ENCODE data around the gene LPIN3. TPM values are rescaled to one million over a fixed set of nuclear protein-coding genes. Genes with fewer than 3 reads are reported as not detected.

The LPIN3 gene
- total RNA-seq, 2 experiments from 2014 or later, result 1.9 to 2.4 TPM

DNA sequence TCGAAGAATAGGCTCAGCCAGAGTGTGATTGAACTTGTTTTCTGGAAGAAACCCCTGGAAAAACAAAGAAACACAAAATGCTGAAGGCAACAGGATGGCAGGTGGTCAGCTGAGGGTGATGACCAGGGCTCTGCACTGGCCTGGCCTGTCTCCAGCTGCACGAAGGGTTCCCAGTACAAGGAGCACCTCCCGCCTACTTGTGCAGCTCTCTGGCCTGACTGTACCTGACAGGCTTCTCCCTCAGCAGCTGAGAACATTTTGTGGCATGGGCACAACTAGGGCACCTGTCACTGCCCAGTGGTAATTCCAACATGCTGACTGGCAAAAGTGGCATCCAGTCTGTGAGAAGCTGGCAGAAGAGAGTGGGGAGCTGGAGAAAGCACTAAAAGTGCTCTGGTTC, 64.8 kb downstream of the LPIN3 start:
- H3K27me3 Mint-ChIP-seq, result no peaks in the 10 kb centered on the region
- POLR2A ChIA-PET, result no interaction called here
- ATAC-seq (ENCODE audit: poor library complexity) (no peak), DNase-seq (no peak)
- TF ChIP-seq, protein P1, sequence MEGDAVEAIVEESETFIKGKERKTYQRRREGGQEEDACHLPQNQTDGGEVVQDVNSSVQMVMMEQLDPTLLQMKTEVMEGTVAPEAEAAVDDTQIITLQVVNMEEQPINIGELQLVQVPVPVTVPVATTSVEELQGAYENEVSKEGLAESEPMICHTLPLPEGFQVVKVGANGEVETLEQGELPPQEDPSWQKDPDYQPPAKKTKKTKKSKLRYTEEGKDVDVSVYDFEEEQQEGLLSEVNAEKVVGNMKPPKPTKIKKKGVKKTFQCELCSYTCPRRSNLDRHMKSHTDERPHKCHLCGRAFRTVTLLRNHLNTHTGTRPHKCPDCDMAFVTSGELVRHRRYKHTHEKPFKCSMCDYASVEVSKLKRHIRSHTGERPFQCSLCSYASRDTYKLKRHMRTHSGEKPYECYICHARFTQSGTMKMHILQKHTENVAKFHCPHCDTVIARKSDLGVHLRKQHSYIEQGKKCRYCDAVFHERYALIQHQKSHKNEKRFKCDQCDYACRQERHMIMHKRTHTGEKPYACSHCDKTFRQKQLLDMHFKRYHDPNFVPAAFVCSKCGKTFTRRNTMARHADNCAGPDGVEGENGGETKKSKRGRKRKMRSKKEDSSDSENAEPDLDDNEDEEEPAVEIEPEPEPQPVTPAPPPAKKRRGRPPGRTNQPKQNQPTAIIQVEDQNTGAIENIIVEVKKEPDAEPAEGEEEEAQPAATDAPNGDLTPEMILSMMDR (IDR thresholded peaks at IDR 0.05), result no peak
- CTCF ChIA-PET, result no interaction called here
- H3K4me3 Mint-ChIP-seq, result no peak overlapping the region
- H3K4me1 Mint-ChIP-seq (ENCODE audit: low read depth), result peaks cover 42% of the 10 kb centered on the region
- H3K4me3 ChIP-seq (ENCODE audit: low read length), result no peak overlapping the region
- H3K36me3 Mint-ChIP-seq (ENCODE audit: low read depth), result peaks cover 81% of the 10 kb centered on the region
- no peaks in the 10 kb centered on the region for H3K9me3 Mint-ChIP-seq
- intact Hi-C loops (cut with DNase I, micrococcal nuclease), result no loop called here
- peaks cover 14% of the 10 kb centered on the region for H3K4me1 ChIP-seq (ENCODE audit: insufficient read depth, low read length)
- H3K9me3 ChIP-seq (ENCODE audit: control insufficient read depth in 1 of 2, insufficient read depth in 1 of 2, low read length in 2 of 2), result no peaks in the 10 kb centered on the region
- no peak overlapping the region for H3K27ac ChIP-seq (ENCODE audit: low read depth in 1 of 2, low read length in 2 of 2)
- peaks cover 55% of the 10 kb centered on the region for H3K36me3 ChIP-seq (ENCODE audit: insufficient read depth, low read length)
- no peaks in the 10 kb centered on the region for H3K27me3 ChIP-seq (ENCODE audit: control insufficient read depth in 1 of 2, insufficient read depth in 2 of 2, low read length in 2 of 2)
- H3K27ac Mint-ChIP-seq, result no peak overlapping the region

DNA sequence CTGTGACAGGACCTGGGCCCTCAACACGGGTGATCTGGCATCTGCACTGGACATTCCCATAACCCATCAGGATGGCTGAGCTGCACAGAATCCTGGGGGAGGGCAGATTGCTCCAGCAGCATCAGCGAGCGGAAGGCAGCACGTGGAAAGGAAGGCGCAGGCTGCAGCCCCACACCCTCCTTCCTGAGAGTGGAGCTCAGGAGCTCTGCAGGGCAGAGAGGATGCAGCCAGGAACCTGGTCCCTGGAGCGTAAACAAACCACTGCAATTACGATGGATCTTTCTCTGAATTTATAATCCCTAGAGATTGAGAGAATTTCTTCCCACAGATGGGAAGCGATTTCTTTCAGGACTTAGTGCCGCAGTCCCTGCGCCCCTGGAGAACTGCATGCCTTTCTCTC, 65.7 kb downstream of the LPIN3 start:
- no peak overlapping the region for H3K27ac Mint-ChIP-seq
- no peaks in the 10 kb centered on the region for H3K27me3 Mint-ChIP-seq
- peaks cover 64% of the 10 kb centered on the region for H3K36me3 ChIP-seq (ENCODE audit: insufficient read depth, low read length)
- ChIA-PET CTCF (no interaction called here), POLR2A (no interaction called here)
- DNase-seq, result no peak
- H3K4me3 Mint-ChIP-seq, result no peak overlapping the region
- no peak overlapping the region for H3K27ac ChIP-seq (ENCODE audit: low read depth in 1 of 2, low read length in 2 of 2)
- no peak overlapping the region for H3K4me3 ChIP-seq (ENCODE audit: low read length)
- no peak for ATAC-seq (ENCODE audit: poor library complexity)
- intact Hi-C loops (cut with DNase I, micrococcal nuclease), result no loop called here
- peaks cover 51% of the 10 kb centered on the region for H3K4me1 Mint-ChIP-seq (ENCODE audit: low read depth)
- H3K9me3 ChIP-seq (ENCODE audit: control insufficient read depth in 1 of 2, insufficient read depth in 1 of 2, low read length in 2 of 2), result no peaks in the 10 kb centered on the region
- peaks cover 14% of the 10 kb centered on the region for H3K4me1 ChIP-seq (ENCODE audit: insufficient read depth, low read length)
- peaks cover 90% of the 10 kb centered on the region for H3K36me3 Mint-ChIP-seq (ENCODE audit: low read depth)
- H3K27me3 ChIP-seq (ENCODE audit: control insufficient read depth in 1 of 2, insufficient read depth in 2 of 2, low read length in 2 of 2), result no peaks in the 10 kb centered on the region
- H3K9me3 Mint-ChIP-seq, result no peaks in the 10 kb centered on the region
- TF ChIP-seq, protein P1 (IDR thresholded peaks at IDR 0.05), result no peak

DNA sequence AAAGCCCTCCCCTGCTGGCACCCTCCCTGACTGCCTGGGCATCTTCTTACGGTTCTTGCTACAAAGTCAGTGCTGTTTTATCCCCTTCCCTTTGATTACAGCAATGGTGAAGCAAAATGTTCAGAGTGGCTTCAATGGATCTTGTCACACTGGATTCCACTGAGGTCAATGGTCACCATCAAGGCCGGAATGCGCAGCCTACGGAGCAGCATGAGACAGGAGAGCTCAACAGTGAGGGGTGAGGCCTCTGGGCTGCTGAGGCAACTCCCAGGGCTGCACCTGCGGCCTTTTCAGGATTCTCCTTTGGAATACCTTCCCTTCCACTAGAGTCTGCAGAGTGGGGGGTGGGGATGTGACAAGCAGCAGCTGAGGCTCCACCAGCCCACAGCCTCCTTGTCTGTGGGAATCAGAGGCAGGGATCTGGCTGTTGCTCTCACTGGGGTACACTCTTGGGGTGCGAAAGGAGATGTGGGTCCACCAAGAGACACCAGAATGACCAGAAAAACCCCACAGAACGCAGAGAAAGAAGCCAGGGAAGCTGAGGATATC, 66.3 kb downstream of the LPIN3 start:
- ChIA-PET POLR2A (no interaction called here), CTCF (no interaction called here)
- H3K27me3 ChIP-seq (ENCODE audit: control insufficient read depth in 1 of 2, insufficient read depth in 2 of 2, low read length in 2 of 2), result no peaks in the 10 kb centered on the region
- peaks cover 14% of the 10 kb centered on the region for H3K4me1 ChIP-seq (ENCODE audit: insufficient read depth, low read length)
- no peaks in the 10 kb centered on the region for H3K9me3 ChIP-seq (ENCODE audit: control insufficient read depth in 1 of 2, insufficient read depth in 1 of 2, low read length in 2 of 2)
- TF ChIP-seq, protein P1 (IDR thresholded peaks at IDR 0.05), result no peak
- no peak overlapping the region for H3K4me3 ChIP-seq (ENCODE audit: low read length)
- Mint-ChIP-seq H3K36me3 (ENCODE audit: low read depth) (peaks cover 94% of the 10 kb centered on the region), H3K9me3 (no peaks in the 10 kb centered on the region), H3K4me3 (no peak overlapping the region), H3K4me1 (ENCODE audit: low read depth) (peaks cover 57% of the 10 kb centered on the region), H3K27ac (no peak overlapping the region), H3K27me3 (no peaks in the 10 kb centered on the region)
- intact Hi-C loops (cut with DNase I, micrococcal nuclease), result no loop called here
- DNase-seq (no peak), ATAC-seq (ENCODE audit: poor library complexity) (no peak)
- peaks cover 69% of the 10 kb centered on the region for H3K36me3 ChIP-seq (ENCODE audit: insufficient read depth, low read length)
- no peak overlapping the region for H3K27ac ChIP-seq (ENCODE audit: low read depth in 1 of 2, low read length in 2 of 2)
